SK-N-SH (cell line): ENCODE measurements around the gene CCDC6. TPM values are rescaled to one million over a fixed set of nuclear protein-coding genes. Genes with fewer than 3 reads are reported as not detected.

ENCODE experiments used
- CTCF ChIA-PET: fragments of 300-600, 350-600 bp; formaldehyde crosslinking; extraction: SDS; loops from one replicate; lab custom pipeline; 2021; lab: Yijun Ruan, JAX
- POLR2A ChIA-PET: fragments of 350-600 bp; sonication (Branson Sonifier 250); formaldehyde crosslinking; extraction: SDS; loops from one replicate; lab custom pipeline; 2020; ENCODE audit warnings: antibody characterized with exemption, inconsistent platforms; lab: Yijun Ruan, JAX
- DNase-seq: peaks from one replicate; pipeline ENCODE4 v3.0.0; 2012
- H2AFZ ChIP-seq: fragments of 200-600 bp; sonication (generic); 2 replicates; pipeline ENCODE4 v1.8.1; 2016; ENCODE audit warnings: antibody characterized with exemption, mild to moderate bottlenecking, low read depth
- H3F3A ChIP-seq: fragments of 200-600 bp; sonication (generic); replicated peaks from 2 replicates; pipeline ENCODE3; 2016; ENCODE audit warnings: antibody characterized with exemption, mild to moderate bottlenecking; ENCODE audit not compliant: insufficient read depth
- H3K27ac ChIP-seq, 2 experiments: fragments of 200-500 bp in 1 of 2; fragments of 200-600 bp in 1 of 2; sonication (Bioruptor generic) in 1 of 2; sonication (generic), shearing (Covaris generic) in 1 of 2; 2 replicates each; pipeline versions ENCODE4 v1.5.1 to v1.6.1; 2014 to 2016; ENCODE audit warnings: low read depth in 2 of 2, inconsistent platforms in 1 of 2, low read length in 1 of 2, mild to moderate bottlenecking in 1 of 2, mixed read lengths in 1 of 2
- H3K27me3 ChIP-seq: fragments of 200-600 bp; sonication (generic), shearing (Covaris generic); 2 replicates; pipeline ENCODE4 v1.6.1; 2016; ENCODE audit warnings: mixed run types; ENCODE audit not compliant: insufficient read depth
- H3K36me3 ChIP-seq, 2 experiments: fragments of 200-500 bp in 1 of 2; fragments of 200-600 bp in 1 of 2; sonication (Bioruptor generic) in 1 of 2; sonication (generic) in 1 of 2; replicated peaks in 1 of 2; 2 replicates each; pipeline versions ENCODE3 to v1.5.1; 2014 to 2016; ENCODE audit warnings: low read length in 1 of 2, mild to moderate bottlenecking in 1 of 2; ENCODE audit not compliant: insufficient read depth in 2 of 2, control insufficient read depth in 1 of 2
- H3K4me1 ChIP-seq, 2 experiments: fragments of 200-500 bp in 1 of 2; fragments of 200-600 bp in 1 of 2; sonication (Bioruptor generic) in 1 of 2; sonication (generic), shearing (Covaris generic) in 1 of 2; 2 replicates each; pipeline versions ENCODE4 v1.5.1 to v1.6.1; 2014 to 2016; ENCODE audit warnings: low read depth in 1 of 2, low read length in 1 of 2, mixed run types in 1 of 2; ENCODE audit not compliant: insufficient read depth in 2 of 2, control insufficient read depth in 1 of 2
- H3K4me2 ChIP-seq: fragments of 200-600 bp; sonication (generic), shearing (Covaris generic); 2 replicates; pipeline ENCODE4 v1.6.1; 2017; ENCODE audit warnings: mixed run types
- H3K4me3 ChIP-seq, 2 experiments: fragments of 200-500 bp in 1 of 2; fragments of 200-600 bp in 1 of 2; sonication (Bioruptor generic) in 1 of 2; sonication (generic), shearing (Covaris generic) in 1 of 2; 2 replicates each; pipeline versions ENCODE4 v1.5.1 to v1.8.1; 2014 to 2016; ENCODE audit warnings: low read depth in 2 of 2, inconsistent platforms in 1 of 2, low read length in 1 of 2, mild to moderate bottlenecking in 1 of 2, mixed read lengths in 1 of 2, moderate library complexity in 1 of 2
- H3K79me2 ChIP-seq: fragments of 200-600 bp; sonication (generic); 2 replicates; pipeline ENCODE4 v1.8.1; 2017; ENCODE audit warnings: mild to moderate bottlenecking; ENCODE audit not compliant: insufficient read depth
- H3K9ac ChIP-seq: fragments of 200-600 bp; sonication (generic); 2 replicates; pipeline ENCODE4 v1.6.1; 2017; ENCODE audit warnings: mixed run types
- H3K9me2 ChIP-seq: fragments of 200-600 bp; sonication (generic); 2 replicates; pipeline ENCODE4 v1.6.1; 2017; ENCODE audit warnings: mixed run types
- H3K9me3 ChIP-seq: fragments of 200-600 bp; sonication (generic); 2 replicates; pipeline ENCODE4 v1.6.1; 2017; ENCODE audit warnings: mixed run types, mild to moderate bottlenecking, moderate library complexity
- H4K20me1 ChIP-seq: fragments of 200-600 bp; sonication (generic); 2 replicates; pipeline ENCODE4 v1.6.1; 2017; ENCODE audit warnings: mild to moderate bottlenecking, mixed run types; ENCODE audit not compliant: insufficient read depth
- EP300 ChIP-seq, 2 experiments: IDR thresholded peaks; 2 replicates each; pipeline versions ENCODE4 v1.4.0 to v1.6.1; 2012; ENCODE audit warnings: borderline replicate concordance in 1 of 2, low read depth in 1 of 2, low read length in 1 of 2
- NRF1 ChIP-seq: IDR thresholded peaks from 2 replicates; pipeline ENCODE4 v1.6.1; 2012; ENCODE audit warnings: low read depth, mild to moderate bottlenecking, low read length
- RCOR1 ChIP-seq: fragments of 150-350 bp; IDR thresholded peaks from 2 replicates; pipeline ENCODE4 v1.6.1; 2017; ENCODE audit warnings: antibody characterized with exemption, low read length
- RFX5 ChIP-seq: IDR thresholded peaks from 2 replicates; pipeline ENCODE4 v1.6.1; 2012; ENCODE audit warnings: mild to moderate bottlenecking, improper control_type of control experiment, low read length
- RXRA ChIP-seq: IDR thresholded peaks from 2 replicates; pipeline ENCODE4 v1.4.0; 2012; ENCODE audit warnings: low read depth, mild to moderate bottlenecking, borderline replicate concordance
- TCF12 ChIP-seq: IDR thresholded peaks from 2 replicates; pipeline ENCODE4 v1.4.0; 2012
- WGBS: methylation state at CpG from one replicate; pipeline ENCODE4 v1.1.6; 2017; ENCODE audit warnings: low lambda C conversion rate; 5-methylcytosine and 5-hydroxymethylcytosine counted together
- polyA plus RNA-seq, 3 experiments: library from polyadenylated mRNA; depleted of rRNA; stranded (reverse); fragments of >200 nt; gene quantifications; 2 replicates each; pipeline ENCODE4 v1.2.3, GENCODE V29; 2012
- TF ChIP-seq, protein P1 (sequence below): IDR thresholded peaks from 2 replicates; pipeline ENCODE4 v1.4.0; 2012; ENCODE audit warnings: low read depth, borderline replicate concordance
- TF ChIP-seq, protein P2 (sequence below): IDR thresholded peaks from 2 replicates; pipeline ENCODE4 v1.4.0; 2012; ENCODE audit warnings: low read depth
- TF ChIP-seq, protein P3 (sequence below): fragments of 150-350 bp; IDR thresholded peaks from 2 replicates; pipeline ENCODE4 v1.6.1; 2017; ENCODE audit warnings: antibody characterized with exemption, low read length, low read depth, borderline replicate concordance

The CCDC6 gene
- polyA plus RNA-seq, 1 of the 3 experiments (the other 2 are of a cell fraction): 10.8 TPM

DNA sequence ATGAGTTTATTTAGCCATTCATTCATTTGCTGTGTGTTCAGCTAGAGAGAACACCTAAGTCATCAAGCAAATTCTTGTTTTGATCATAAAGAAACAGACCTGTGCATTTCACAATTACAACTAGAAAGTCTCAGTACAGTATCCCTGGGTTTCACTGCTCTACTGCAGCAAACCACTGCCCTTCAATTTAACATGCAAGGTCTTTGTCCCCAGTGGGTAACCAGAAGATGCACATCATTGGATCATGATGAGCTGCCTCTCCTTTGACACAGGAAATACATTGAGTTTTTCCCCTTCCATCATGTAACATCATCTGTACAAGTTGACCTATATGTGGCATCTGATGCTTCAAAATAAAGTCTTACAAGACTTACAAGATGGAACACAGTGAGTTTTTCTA, 82.6 kb downstream of the CCDC6 start (continued):
- TF ChIP-seq, protein P1, sequence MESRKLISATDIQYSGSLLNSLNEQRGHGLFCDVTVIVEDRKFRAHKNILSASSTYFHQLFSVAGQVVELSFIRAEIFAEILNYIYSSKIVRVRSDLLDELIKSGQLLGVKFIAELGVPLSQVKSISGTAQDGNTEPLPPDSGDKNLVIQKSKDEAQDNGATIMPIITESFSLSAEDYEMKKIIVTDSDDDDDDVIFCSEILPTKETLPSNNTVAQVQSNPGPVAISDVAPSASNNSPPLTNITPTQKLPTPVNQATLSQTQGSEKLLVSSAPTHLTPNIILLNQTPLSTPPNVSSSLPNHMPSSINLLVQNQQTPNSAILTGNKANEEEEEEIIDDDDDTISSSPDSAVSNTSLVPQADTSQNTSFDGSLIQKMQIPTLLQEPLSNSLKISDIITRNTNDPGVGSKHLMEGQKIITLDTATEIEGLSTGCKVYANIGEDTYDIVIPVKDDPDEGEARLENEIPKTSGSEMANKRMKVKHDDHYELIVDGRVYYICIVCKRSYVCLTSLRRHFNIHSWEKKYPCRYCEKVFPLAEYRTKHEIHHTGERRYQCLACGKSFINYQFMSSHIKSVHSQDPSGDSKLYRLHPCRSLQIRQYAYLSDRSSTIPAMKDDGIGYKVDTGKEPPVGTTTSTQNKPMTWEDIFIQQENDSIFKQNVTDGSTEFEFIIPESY: no peak
- no peak for TF ChIP-seq RCOR1
- TF ChIP-seq, all 33 proteins: peak for 0

DNA sequence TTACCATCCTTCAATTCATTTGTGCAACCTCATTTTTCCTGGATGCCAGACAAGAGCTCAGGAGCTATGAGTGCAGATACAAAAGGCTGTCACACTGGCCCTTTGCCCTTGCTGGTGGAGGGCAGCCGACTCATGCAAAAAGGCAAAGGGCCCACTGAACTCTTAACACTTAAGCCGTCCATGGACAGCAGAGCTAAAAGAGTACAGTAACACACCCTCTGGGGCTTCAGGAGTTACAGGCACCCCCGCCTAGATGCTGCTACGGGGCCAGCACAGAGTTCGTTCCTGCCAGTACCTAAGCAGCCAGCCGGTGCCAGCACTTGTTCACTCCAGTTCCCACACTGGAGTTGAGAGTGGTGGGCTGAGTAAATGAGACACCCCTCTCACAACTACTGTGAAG, 83.2 kb downstream of the CCDC6 start:
- Histone ChIP-seq H3K9me3 (no peaks in the 10 kb centered on the region), H3K27me3 (no peaks in the 10 kb centered on the region), H3K27ac (no peak overlapping the region), H3K4me2 (no peak overlapping the region)
- no peak for DNase-seq
- TF ChIP-seq NRF1 (no peak), RFX5 (no peak), RXRA (no peak), TCF12 (no peak), EP300 (IDR thresholded peaks at IDR 0.05; ENCODE audit: borderline replicate concordance in 1 of 2, low read depth in 1 of 2, low read length in 1 of 2) (no peak)
- TF ChIP-seq, protein P2, sequence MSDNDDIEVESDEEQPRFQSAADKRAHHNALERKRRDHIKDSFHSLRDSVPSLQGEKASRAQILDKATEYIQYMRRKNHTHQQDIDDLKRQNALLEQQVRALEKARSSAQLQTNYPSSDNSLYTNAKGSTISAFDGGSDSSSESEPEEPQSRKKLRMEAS: no peak
- TF ChIP-seq, all 33 proteins: peak for 0
- no peaks in the 10 kb centered on the region for H4K20me1 ChIP-seq
- H3K4me3 ChIP-seq: no peak overlapping the region
- WGBS: 100% methylated on average over 1 of the region's 6 CpGs
- no peaks in the 10 kb centered on the region for H3K9me2 ChIP-seq
- no peaks in the 10 kb centered on the region; a peak in 1 of 4 replicates for H3K4me1 ChIP-seq
- POLR2A ChIA-PET: no interaction called here
- H3K79me2 ChIP-seq: peaks cover 13% of the 10 kb centered on the region; the same call in 1 of the 2 replicates
- no peak overlapping the region for H2AFZ ChIP-seq
- no peaks in the 10 kb centered on the region for H3F3A ChIP-seq
- no peak overlapping the region for H3K9ac ChIP-seq
- CTCF ChIA-PET: interaction anchor here (1.0 to 2.2 kb wide), 3 partner anchors 10 to 25 kb away, joined by 3 to 14 read pairs (median 5); no protein-coding TSS in a partner anchor
- H3K36me3 ChIP-seq: peaks cover 0 to 12% of the 10 kb centered on the region in 2 experiments

DNA sequence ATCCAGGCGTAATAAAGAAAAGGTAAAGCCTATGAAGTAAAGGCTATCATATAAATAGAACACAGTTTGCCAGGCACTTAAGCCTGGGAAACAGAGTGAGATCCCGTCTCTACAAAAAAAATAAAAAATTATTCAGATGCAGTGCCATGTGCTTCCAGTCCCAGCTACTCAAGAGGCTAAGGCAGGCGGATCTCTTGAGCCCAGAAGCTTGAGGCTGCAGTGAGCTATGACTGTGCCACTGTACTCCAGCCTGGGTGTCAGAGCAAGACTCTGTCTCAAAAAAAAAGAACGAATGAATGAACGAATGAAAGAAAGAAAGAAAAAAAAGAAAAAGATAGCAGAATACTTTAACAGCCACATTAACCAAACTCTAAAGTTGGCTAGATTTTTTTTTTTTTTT, 85.9 kb downstream of the CCDC6 start:
- DNase-seq: no peak
- Histone ChIP-seq H3K36me3 (peaks cover 0 to 10% of the 10 kb centered on the region in 2 experiments), H3K9me3 (no peaks in the 10 kb centered on the region), H3K27ac (no peak overlapping the region), H3K27me3 (no peaks in the 10 kb centered on the region), H3K4me2 (no peak overlapping the region), H3K9me2 (no peaks in the 10 kb centered on the region), H4K20me1 (no peaks in the 10 kb centered on the region), H3K4me3 (no peak overlapping the region), H3K79me2 (peaks cover 8% of the 10 kb centered on the region; the same call in 1 of the 2 replicates), H2AFZ (no peak overlapping the region), H3K4me1 (no peaks in the 10 kb centered on the region), H3F3A (no peaks in the 10 kb centered on the region), H3K9ac (no peak overlapping the region)
- ChIA-PET CTCF (interaction anchor here (1.0 to 4.4 kb wide), 4 partner anchors 10 to 195 kb away, joined by 3 to 21 read pairs (median 9); no protein-coding TSS in a partner anchor), POLR2A (no interaction called here)
- WGBS: 92% methylated on average over 5 of the region's 5 CpGs
- TF ChIP-seq, protein P3, sequence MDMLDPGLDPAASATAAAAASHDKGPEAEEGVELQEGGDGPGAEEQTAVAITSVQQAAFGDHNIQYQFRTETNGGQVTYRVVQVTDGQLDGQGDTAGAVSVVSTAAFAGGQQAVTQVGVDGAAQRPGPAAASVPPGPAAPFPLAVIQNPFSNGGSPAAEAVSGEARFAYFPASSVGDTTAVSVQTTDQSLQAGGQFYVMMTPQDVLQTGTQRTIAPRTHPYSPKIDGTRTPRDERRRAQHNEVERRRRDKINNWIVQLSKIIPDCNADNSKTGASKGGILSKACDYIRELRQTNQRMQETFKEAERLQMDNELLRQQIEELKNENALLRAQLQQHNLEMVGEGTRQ: no peak
